H54 (cell line): ENCODE data around the gene SVIP.

Experiments
- DNase-seq: peaks from one replicate; pipeline ENCODE4 v3.0.0; 2011; ENCODE audit warnings: low spot score, mixed read lengths; ENCODE audit not compliant: insufficient read length
- FAIRE-seq: peaks from 3 replicates; lab custom pipeline; 2011; peaks lifted over from hg19 to GRCh38; lab: Jason Lieb, UNC
- POLR2A ChIP-seq: IDR thresholded peaks from 2 replicates; pipeline ENCODE4 v1.6.1; 2011; ENCODE audit warnings: low read depth, mild to moderate bottlenecking, low read length

The SVIP gene, protein sequence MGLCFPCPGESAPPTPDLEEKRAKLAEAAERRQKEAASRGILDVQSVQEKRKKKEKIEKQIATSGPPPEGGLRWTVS

DNA sequence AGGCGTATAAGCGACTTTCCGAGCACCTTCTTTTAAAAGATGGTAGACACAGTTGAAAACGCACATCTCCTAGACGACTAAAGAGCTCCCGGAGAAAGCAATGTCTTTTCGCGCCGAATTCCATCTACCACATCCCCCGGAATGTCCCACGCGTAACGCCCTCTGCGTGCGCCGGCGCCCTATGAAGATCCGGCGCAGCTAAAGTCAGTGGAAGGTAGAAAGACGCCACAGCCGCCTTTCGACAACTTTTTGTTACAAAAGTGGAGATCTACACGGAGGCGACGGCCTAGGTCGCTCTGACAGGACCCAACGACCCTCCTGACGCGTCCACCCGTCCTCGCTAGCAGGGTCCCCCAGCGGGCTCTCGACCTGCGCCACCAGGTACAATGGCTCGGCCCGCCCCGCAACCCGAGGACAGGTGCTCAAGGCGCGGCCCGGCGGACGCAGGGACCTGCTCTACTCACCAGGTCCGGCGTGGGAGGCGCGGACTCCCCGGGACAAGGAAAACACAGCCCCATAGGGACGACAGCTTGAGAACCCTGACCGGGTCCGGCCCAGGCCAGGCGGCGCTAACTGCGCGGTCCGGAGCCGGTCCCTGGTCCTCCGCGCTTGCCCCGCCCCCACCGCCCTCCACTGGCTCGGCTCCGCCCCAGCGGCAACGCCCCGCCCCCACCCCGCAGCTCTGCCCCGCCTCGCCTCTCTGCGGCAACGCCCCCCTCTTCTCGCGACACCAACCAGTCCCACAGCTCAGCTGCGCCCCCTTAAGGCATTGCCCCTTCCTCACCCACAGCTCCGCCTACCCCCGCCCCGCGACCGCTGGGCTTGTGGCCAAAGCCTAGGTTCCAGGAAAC lies at the start of gene SVIP:
SVIP (minus strand) TSS at position 571 of the 851 bp plus-strand sequence; CDS start at position 518, 53 bp downstream.
- TF ChIP-seq POLR2A: peak; percentile 74
- peak; percentile 80 for FAIRE-seq

DNA sequence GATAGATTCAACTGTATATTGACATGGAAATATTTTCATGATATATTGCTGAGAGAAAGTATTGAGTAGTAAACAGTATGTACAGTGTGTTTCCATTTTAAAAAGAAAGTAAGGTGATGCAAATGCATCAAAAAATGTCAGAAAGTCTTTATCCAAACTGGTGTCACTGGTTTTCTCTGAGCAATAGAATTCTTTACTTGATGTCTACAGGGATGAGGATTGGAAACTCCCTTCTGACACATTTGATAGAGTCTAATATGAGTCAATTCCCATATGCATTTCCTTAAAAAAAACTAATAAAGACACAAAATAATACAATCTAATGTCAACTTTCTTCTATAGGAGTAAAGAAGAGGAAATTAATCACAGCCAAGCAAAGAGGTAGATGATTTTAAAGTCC lies 49.0 kb upstream of the SVIP start:
- DNase-seq (no peak), FAIRE-seq (no peak)
- TF ChIP-seq POLR2A: no peak

More for the DNA sequence above, at the start of gene SVIP:
- DNase-seq: peak; percentile 76

GRCh38 chr11:22878039-22878438 lies 48.4 kb upstream of the SVIP start:
- FAIRE-seq (no peak), DNase-seq (no peak)
- TF ChIP-seq POLR2A: no peak

DNA sequence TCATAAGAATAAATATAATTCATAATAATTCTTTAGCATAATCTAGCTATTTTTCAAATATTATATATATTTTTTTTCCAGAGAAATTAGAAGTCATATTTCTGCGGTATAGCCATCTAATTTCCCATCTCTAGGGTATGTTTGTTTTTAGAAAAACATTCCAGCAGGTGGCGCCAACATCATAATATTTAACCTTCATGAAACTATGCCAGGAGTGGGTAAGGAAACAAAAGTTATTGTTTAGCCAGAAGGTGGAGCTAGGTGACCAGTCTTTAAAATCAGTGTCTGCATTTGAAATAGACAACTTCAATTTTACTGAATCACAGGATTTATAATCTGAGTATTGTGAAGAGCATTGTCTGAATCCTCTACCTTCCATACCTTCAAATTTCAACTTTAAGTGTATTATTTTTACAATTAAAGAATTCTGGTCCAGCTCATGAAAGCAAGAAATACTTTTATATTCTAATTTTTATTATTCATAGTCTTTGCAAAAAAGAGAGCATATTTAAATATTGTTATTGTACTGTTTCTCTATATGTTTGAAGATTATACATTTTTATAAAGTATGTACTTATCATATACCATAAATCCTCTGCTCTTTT lies 46.4 kb upstream of the SVIP start:
- FAIRE-seq: peak; percentile 89
- no peak for TF ChIP-seq POLR2A

GRCh38 chr11:22869325-22869724 lies 39.7 kb upstream of the SVIP start:
- no peak for DNase-seq
- TF ChIP-seq POLR2A: no peak
- FAIRE-seq: no peak

More for the DNA sequence above, 46.4 kb upstream of the SVIP start:
- peak; percentile 10 for DNase-seq

GRCh38 chr11:22860241-22860640 lies 30.6 kb upstream of the SVIP start, which contains the start of gene CCDC179:
TSS of gene CCDC179 (minus strand) at chr11:22860474. CDS start at chr11:22860421, 53 bp downstream.
- TF ChIP-seq POLR2A: no peak
- DNase-seq (no peak), FAIRE-seq (no peak)

DNA sequence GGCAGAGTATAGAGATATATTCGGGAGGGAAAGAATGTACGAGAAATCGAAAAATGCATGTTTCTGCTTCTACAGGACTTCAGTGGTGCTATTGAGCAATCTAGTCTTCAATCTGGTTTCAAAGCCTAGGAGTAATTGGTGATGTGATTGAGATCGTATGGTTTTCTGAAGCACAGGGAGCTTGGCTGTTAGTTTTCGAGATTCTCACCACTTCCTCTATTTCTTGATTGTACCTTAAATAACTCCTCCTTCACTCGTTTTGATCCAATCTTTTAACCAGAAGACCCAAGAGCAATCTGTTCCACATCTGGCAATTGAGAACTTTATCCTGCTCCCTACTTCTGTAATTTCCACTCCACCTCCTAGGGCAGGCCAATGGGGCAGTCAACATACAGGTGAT lies 30.2 kb upstream of the SVIP start:
- DNase-seq (no peak), FAIRE-seq (no peak)
- no peak for TF ChIP-seq POLR2A

DNA sequence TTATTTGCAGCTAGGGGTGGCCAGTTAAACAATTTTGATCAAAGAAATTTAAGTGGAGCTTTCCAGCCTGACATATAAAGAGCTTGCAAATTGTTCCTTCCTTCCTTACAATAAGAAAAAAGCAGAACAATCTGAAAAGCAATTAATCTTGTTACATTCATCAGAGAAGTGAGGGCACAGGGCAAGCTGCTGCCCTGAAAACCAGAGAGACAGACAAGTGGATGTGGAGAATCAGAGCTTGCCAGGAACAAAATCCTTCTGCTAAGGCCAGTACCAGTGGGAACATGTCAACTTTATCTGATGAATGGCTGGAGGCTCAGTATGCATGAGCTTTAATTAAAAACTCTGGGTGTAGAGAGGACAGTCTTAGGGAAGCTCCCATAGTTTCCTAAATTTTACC lies 21.9 kb upstream of the SVIP start:
- DNase-seq (no peak), FAIRE-seq (no peak)
- no peak for TF ChIP-seq POLR2A

DNA sequence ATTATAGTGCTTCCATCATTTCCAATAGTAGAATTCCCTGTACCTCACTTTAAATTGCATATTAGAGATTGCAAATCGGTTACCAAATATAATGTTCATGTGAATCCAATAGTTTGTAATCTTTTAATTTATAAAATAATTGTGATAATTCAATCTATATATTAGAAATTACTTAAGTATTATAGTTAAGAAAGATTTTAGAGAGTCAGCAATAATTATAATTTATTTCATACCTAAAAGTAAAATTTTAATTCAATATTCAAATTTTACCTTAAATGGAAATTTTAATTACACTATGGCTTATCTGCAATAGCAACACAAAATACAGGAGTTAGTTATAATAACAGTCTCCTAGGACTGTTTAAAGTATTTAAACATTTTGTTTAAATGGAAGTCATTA lies 17.1 kb upstream of the SVIP start:
- no peak for TF ChIP-seq POLR2A
- FAIRE-seq: no peak
- DNase-seq: no peak

DNA sequence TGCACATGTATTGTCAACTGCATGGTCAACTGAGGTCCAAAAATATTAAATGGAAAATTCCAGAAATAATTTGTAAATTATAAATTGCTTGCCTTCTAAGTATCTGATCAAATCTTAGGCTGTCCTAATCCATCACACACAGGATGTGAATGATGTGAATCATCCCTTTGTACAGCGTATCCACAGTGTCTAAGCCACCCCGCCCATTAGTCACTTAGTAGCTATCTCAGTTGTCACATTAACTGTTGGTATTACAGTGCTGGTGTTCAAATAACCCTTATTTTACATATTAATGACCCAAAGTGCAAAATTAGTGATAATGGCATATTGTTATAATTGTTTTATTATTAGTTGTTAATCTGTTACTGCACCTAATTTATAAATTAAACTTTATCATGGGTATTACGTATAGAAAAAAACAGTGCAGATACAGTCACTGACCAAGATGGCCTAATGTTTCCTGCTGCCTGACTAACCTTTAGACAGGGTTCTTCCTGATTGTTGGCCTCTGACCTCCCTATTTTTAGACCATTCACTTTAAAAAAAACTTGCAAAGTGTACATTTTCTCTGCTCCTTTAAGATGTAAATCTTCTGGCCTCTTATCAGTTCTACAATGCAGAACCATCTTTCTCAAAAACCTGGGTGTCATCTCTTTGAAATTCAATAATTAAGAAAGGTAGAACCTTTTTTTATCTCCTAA lies 2.9 kb upstream of the SVIP start:
- FAIRE-seq (peak; percentile 82), DNase-seq (no peak)
- TF ChIP-seq POLR2A: no peak

DNA sequence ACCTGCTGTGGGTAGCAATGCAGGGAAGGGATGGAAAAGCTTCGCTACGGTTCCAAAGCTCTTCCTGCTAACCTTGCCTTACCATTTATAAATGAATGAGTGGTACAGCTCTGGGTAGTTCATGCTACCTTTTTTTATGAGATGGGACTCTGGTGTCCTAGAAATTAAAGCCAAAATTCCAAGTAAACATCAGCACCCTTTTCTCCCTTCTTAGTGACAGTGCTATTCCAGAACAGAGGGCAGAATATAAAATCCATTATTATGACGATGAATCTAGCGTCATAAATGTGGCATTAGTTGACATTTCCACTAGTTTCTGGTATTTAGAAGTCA lies 447 bp upstream of the SVIP start:
- DNase-seq: no peak
- TF ChIP-seq POLR2A: no peak
- peak; percentile 73 for FAIRE-seq

- FAIRE-seq: peak; percentile 58
Measured at GRCh38 chr11:22828373-22828772, 1.2 kb downstream of the SVIP start.

GRCh38 chr11:22822203-22822602 lies 7.4 kb downstream of the SVIP start:
- DNase-seq (no peak), FAIRE-seq (no peak)
- no peak for TF ChIP-seq POLR2A

More at GRCh38 chr11:22828373-22828772, 1.2 kb downstream of the SVIP start:
- DNase-seq: no peak
- TF ChIP-seq POLR2A: no peak

- FAIRE-seq (no peak), DNase-seq (no peak)
- no peak for TF ChIP-seq POLR2A
Measured at GRCh38 chr11:22809893-22810292, 19.7 kb downstream of the SVIP start.
